HEK293 (cell line): Measurements from ENCODE around the gene PIK3CD.
A peak's percentile ranks its signal among the peaks of the same experiment; 100 is the strongest.
"Not testable (repeated sequence)": the region's sequence is repeated elsewhere in the genome, so short reads cannot be mapped to it uniquely, and the experiment has no call there.

ENCODE experiments used
- CTCF ChIA-PET: fragments of 350-600 bp; formaldehyde crosslinking; extraction: SDS; loops from one replicate; lab custom pipeline; 2021; ENCODE audit warnings: antibody characterized with exemption; lab: Yijun Ruan, JAX
- POLR2A ChIA-PET: fragments of 300-600 bp; formaldehyde crosslinking; extraction: SDS; loops from one replicate; lab custom pipeline; 2020; ENCODE audit warnings: antibody characterized with exemption, inconsistent platforms; lab: Yijun Ruan, JAX
- H3K27ac ChIP-seq: fragments of 200-500 bp; sonication (Bioruptor generic); 2 replicates; pipeline ENCODE4 v1.5.1; 2014; ENCODE audit warnings: low read depth, low read length, control low read depth, inconsistent platforms; ENCODE audit errors: extremely low read depth
- H3K36me3 ChIP-seq, 2 experiments: fragments of 200-500 bp in 1 of 2; sonication (Bioruptor generic) in 1 of 2; 1 replicate in 1 of 2; 2 replicates in 1 of 2; pipeline ENCODE4 v1.5.1; 2014 to 2017; ENCODE audit warnings: inconsistent platforms in 2 of 2, low read length in 2 of 2; ENCODE audit not compliant: control insufficient read depth in 2 of 2, insufficient read depth in 1 of 2
- H3K4me1 ChIP-seq: fragments of 200-500 bp; sonication (Bioruptor generic); 2 replicates; pipeline ENCODE4 v1.5.1; 2014; ENCODE audit warnings: mild to moderate bottlenecking, low read length, inconsistent platforms; ENCODE audit not compliant: control insufficient read depth, insufficient read depth
- H3K4me3 ChIP-seq: 2 replicates; pipeline ENCODE4 v1.5.1; 2011; ENCODE audit warnings: low read depth, mild to moderate bottlenecking, control low read depth, low read length, moderate library complexity
- H3K9me3 ChIP-seq: fragments of 200-500 bp; sonication (Bioruptor generic); 2 replicates; pipeline ENCODE4 v1.5.1; 2014; ENCODE audit warnings: low read depth, low read length, inconsistent platforms; ENCODE audit not compliant: control insufficient read depth, insufficient read depth
- GFI1B ChIP-seq: fragments of 450-650 bp; formaldehyde crosslinking; IDR thresholded peaks from 2 replicates; pipeline ENCODE4 v1.5.1; 2016; ENCODE audit warnings: missing biosample characterization, missing genetic modification characterization
- KLF17 ChIP-seq: fragments of 450-650 bp; formaldehyde crosslinking; IDR thresholded peaks from 2 replicates; pipeline ENCODE4 v1.5.1; 2016; ENCODE audit warnings: missing biosample characterization, missing genetic modification characterization
- PATZ1 ChIP-seq: fragments of 450-650 bp; formaldehyde crosslinking; IDR thresholded peaks from 2 replicates; pipeline ENCODE4 v1.5.1; 2016; ENCODE audit warnings: missing biosample characterization, missing genetic modification characterization
- TSHZ1 ChIP-seq: fragments of 450-650 bp; formaldehyde crosslinking; IDR thresholded peaks from 2 replicates; pipeline ENCODE4 v1.5.1; 2016; ENCODE audit warnings: missing biosample characterization, missing genetic modification characterization, borderline replicate concordance
- ZBTB17 ChIP-seq: fragments of 450-650 bp; formaldehyde crosslinking; IDR thresholded peaks from 2 replicates; pipeline ENCODE4 v1.5.1; 2016; ENCODE audit warnings: missing biosample characterization, missing genetic modification characterization
- ZBTB48 ChIP-seq: fragments of 450-650 bp; formaldehyde crosslinking; IDR thresholded peaks from 2 replicates; pipeline ENCODE4 v1.5.1; 2016; ENCODE audit warnings: missing biosample characterization, missing genetic modification characterization
- ZBTB7A ChIP-seq: fragments of 450-650 bp; formaldehyde crosslinking; IDR thresholded peaks from 2 replicates; pipeline ENCODE4 v1.5.1; 2016; ENCODE audit warnings: low read depth, missing biosample characterization, missing genetic modification characterization
- ZNF121 ChIP-seq: fragments of 450-650 bp; formaldehyde crosslinking; IDR thresholded peaks from 2 replicates; pipeline ENCODE4 v1.5.1; 2016; ENCODE audit warnings: missing biosample characterization, missing genetic modification characterization
- ZNF133 ChIP-seq: fragments of 450-650 bp; formaldehyde crosslinking; IDR thresholded peaks from 2 replicates; pipeline ENCODE4 v1.5.1; 2016; ENCODE audit warnings: missing biosample characterization, missing genetic modification characterization
- ZNF292 ChIP-seq: fragments of 450-650 bp; formaldehyde crosslinking; IDR thresholded peaks from 2 replicates; pipeline ENCODE4 v1.5.1; 2016; ENCODE audit warnings: low read depth, missing biosample characterization, missing genetic modification characterization, borderline replicate concordance
- ZNF302 ChIP-seq: fragments of 450-650 bp; formaldehyde crosslinking; IDR thresholded peaks from 2 replicates; pipeline ENCODE4 v1.5.1; 2016; ENCODE audit warnings: missing biosample characterization, missing genetic modification characterization, low read depth
- ZNF341 ChIP-seq: fragments of 450-650 bp; formaldehyde crosslinking; IDR thresholded peaks from 2 replicates; pipeline ENCODE4; 2016; ENCODE audit warnings: low read depth, missing biosample characterization, missing genetic modification characterization
- ZNF354C ChIP-seq: fragments of 450-650 bp; formaldehyde crosslinking; IDR thresholded peaks from 2 replicates; pipeline ENCODE4 v1.5.1; 2016; ENCODE audit warnings: missing biosample characterization, missing genetic modification characterization, low read depth, borderline replicate concordance
- ZNF366 ChIP-seq: fragments of 450-650 bp; formaldehyde crosslinking; conservative IDR thresholded peaks from 2 replicates; pipeline ENCODE4 v1.5.1; 2016; ENCODE audit warnings: missing biosample characterization, missing genetic modification characterization
- ZNF549 ChIP-seq: fragments of 450-650 bp; IDR thresholded peaks from 2 replicates; pipeline ENCODE4 v1.5.1; 2018; ENCODE audit warnings: missing biosample characterization, missing genetic modification characterization, mild to moderate bottlenecking, inconsistent platforms, moderate library complexity
- ZNF571 ChIP-seq: fragments of 450-650 bp; formaldehyde crosslinking; IDR thresholded peaks from 2 replicates; pipeline ENCODE4 v1.5.0; 2017; ENCODE audit warnings: missing biosample characterization, missing genetic modification characterization
- ZNF600 ChIP-seq: fragments of 450-650 bp; formaldehyde crosslinking; IDR thresholded peaks from 2 replicates; pipeline ENCODE4 v1.5.1; 2016; ENCODE audit warnings: missing biosample characterization, missing genetic modification characterization
- ZNF701 ChIP-seq: fragments of 450-650 bp; formaldehyde crosslinking; IDR thresholded peaks from 2 replicates; pipeline ENCODE4 v1.5.1; 2016; ENCODE audit warnings: missing biosample characterization, missing genetic modification characterization
- ZSCAN23 ChIP-seq: fragments of 450-650 bp; formaldehyde crosslinking; IDR thresholded peaks from 2 replicates; pipeline ENCODE4 v1.5.1; 2016; ENCODE audit warnings: missing biosample characterization, missing genetic modification characterization

Gene PIK3CD

GRCh38 chr1:9618909-9619679 is 32.4 kb upstream of the PIK3CD start:
- POLR2A ChIA-PET: no interaction called here
- CTCF ChIA-PET: no interaction called here

GRCh38 chr1:9621032-9621431 is 30.5 kb upstream of the PIK3CD start:
- Histone ChIP-seq H3K4me3 (no peak overlapping the region), H3K4me1 (no peaks in the 10 kb centered on the region), H3K36me3 (no peaks in the 10 kb centered on the region), H3K9me3 (no peaks in the 10 kb centered on the region), H3K27ac (no peak overlapping the region)
- POLR2A ChIA-PET: interaction anchor here (1.0 kb wide), 1 partner anchor 25 kb away, joined by 5 read pairs; no protein-coding TSS in a partner anchor
- TF ChIP-seq ZNF292 (tag by site-specific recombination) (no peak), PATZ1 (tag by site-specific recombination) (no peak), ZNF341 (tag by site-specific recombination) (no peak), ZNF354C (no peak), ZNF366 (tag by site-specific recombination) (no peak), ZBTB48 (tag by site-specific recombination) (no peak), ZSCAN23 (tag by site-specific recombination) (no peak), ZBTB7A (no peak), KLF17 (tag by site-specific recombination) (no peak), ZNF571 (tag by site-specific recombination) (no peak)
- CTCF ChIA-PET: no interaction called here

More at GRCh38 chr1:9618909-9619679, 32.4 kb upstream of the PIK3CD start:
- H3K27ac ChIP-seq: no peak overlapping the region
- H3K36me3 ChIP-seq: no peaks in the 10 kb centered on the region
- H3K4me1 ChIP-seq: no peaks in the 10 kb centered on the region
- TF ChIP-seq ZNF600 (tag by site-specific recombination): peak; percentile 70
- peak; percentile 84 for TF ChIP-seq ZNF121
- TF ChIP-seq GFI1B (tag by site-specific recombination): no peak
- TF ChIP-seq ZNF701 (tag by site-specific recombination): no peak
- H3K9me3 ChIP-seq: no peaks in the 10 kb centered on the region
- H3K4me3 ChIP-seq: no peak overlapping the region

- CTCF ChIA-PET: no interaction called here
- H3K27ac ChIP-seq: no peak overlapping the region
- POLR2A ChIA-PET: no interaction called here
- H3K4me3 ChIP-seq: no peak overlapping the region
- TF ChIP-seq ZBTB17 (tag by site-specific recombination) (no peak), TSHZ1 (tag by site-specific recombination) (no peak), ZNF302 (tag by site-specific recombination) (no peak), ZNF366 (tag by site-specific recombination) (peak; percentile 88), ZNF549 (tag by site-specific recombination) (no peak), ZNF133 (tag by site-specific recombination) (no peak)
- H3K36me3 ChIP-seq: no peaks in the 10 kb centered on the region
- H3K9me3 ChIP-seq: no peaks in the 10 kb centered on the region
- no peaks in the 10 kb centered on the region for H3K4me1 ChIP-seq
Measured at GRCh38 chr1:9624081-9624480, 27.4 kb upstream of the PIK3CD start.

GRCh38 chr1:9625030-9625429 is 26.5 kb upstream of the PIK3CD start:
- POLR2A ChIA-PET, H3K36me3 ChIP-seq: not testable (repeated sequence)
- CTCF ChIA-PET: interaction anchor here (0.6 kb wide), 2 partner anchors 178 to 539 kb away, joined by 3 to 6 read pairs; no protein-coding TSS in a partner anchor

More at GRCh38 chr1:9625030-9625429, 26.5 kb upstream of the PIK3CD start:
- H3K4me1 ChIP-seq, H3K4me3 ChIP-seq, H3K27ac ChIP-seq, H3K9me3 ChIP-seq: not testable (repeated sequence)
